Neuronal stem cell (in vitro differentiated cells): Measurements from ENCODE around the gene GCC1.

ENCODE experiments used
- DNase-seq: peaks from one replicate; pipeline ENCODE4 v3.0.0-alpha.2; 2013; ENCODE audit warnings: low spot score
- H2AFZ ChIP-seq: one replicate; pipeline ENCODE4 v1.6.1; 2013; ENCODE audit warnings: mild to moderate bottlenecking, low read length, inconsistent platforms
- H2AK5ac ChIP-seq: 2 replicates; pipeline ENCODE4 v1.6.1; 2013; ENCODE audit warnings: low read depth, mild to moderate bottlenecking, inconsistent platforms, low read length, moderate library complexity, mixed read lengths
- H2BK120ac ChIP-seq: 2 replicates; pipeline ENCODE4 v1.6.1; 2013; ENCODE audit warnings: low read depth, mild to moderate bottlenecking, inconsistent platforms, low read length, moderate library complexity, mixed read lengths
- H2BK12ac ChIP-seq: one replicate; pipeline ENCODE4 v1.6.1; 2013; ENCODE audit warnings: low read length, inconsistent platforms
- H2BK15ac ChIP-seq: 2 replicates; pipeline ENCODE4 v1.6.1; 2013; ENCODE audit warnings: mild to moderate bottlenecking, low read length, inconsistent platforms, mixed read lengths
- H2BK5ac ChIP-seq: one replicate; pipeline ENCODE4 v1.6.1; 2013; ENCODE audit warnings: inconsistent platforms, mild to moderate bottlenecking, low read length, moderate library complexity
- H3K14ac ChIP-seq: one replicate; pipeline ENCODE4 v1.6.1; 2013; ENCODE audit warnings: low read length, inconsistent platforms
- H3K18ac ChIP-seq: 2 replicates; pipeline ENCODE4 v1.6.1; 2013; ENCODE audit warnings: low read length, inconsistent platforms
- H3K23ac ChIP-seq: 2 replicates; pipeline ENCODE4 v1.6.1; 2013; ENCODE audit warnings: low read depth, mild to moderate bottlenecking, mixed read lengths, low read length, inconsistent platforms; ENCODE audit not compliant: poor library complexity
- H3K27ac ChIP-seq: replicated peaks from 3 replicates; pipeline ENCODE4 v1.5.1; 2013; ENCODE audit warnings: low read length, inconsistent platforms
- H3K27me3 ChIP-seq, 3 experiments: 2 replicates each; pipeline ENCODE4 v1.6.1; 2013; ENCODE audit warnings: low read length in 3 of 3, mild to moderate bottlenecking in 2 of 3, inconsistent platforms in 1 of 3, low read depth in 1 of 3, mixed read lengths in 1 of 3, moderate library complexity in 1 of 3; ENCODE audit not compliant: control insufficient read depth in 3 of 3, insufficient read depth in 3 of 3
- H3K36me3 ChIP-seq, 2 donors: replicated peaks in 1 of 2; 2 replicates each; pipeline ENCODE4 v1.6.1; 2013; ENCODE audit warnings: low read length in 2 of 2; ENCODE audit not compliant: control insufficient read depth in 2 of 2, insufficient read depth in 2 of 2
- H3K4ac ChIP-seq: 2 replicates; pipeline ENCODE4 v1.6.1; 2013; ENCODE audit warnings: inconsistent platforms, mild to moderate bottlenecking, low read length, moderate library complexity
- H3K4me1 ChIP-seq, 2 donors: 1 replicate in 1 of 2; 2 replicates in 1 of 2; pipeline ENCODE4 v1.6.1; 2013; ENCODE audit warnings: low read length in 2 of 2, low read depth in 1 of 2; ENCODE audit not compliant: control insufficient read depth in 2 of 2, insufficient read depth in 1 of 2
- H3K4me2 ChIP-seq: one replicate; pipeline ENCODE4 v1.6.1; 2013; ENCODE audit warnings: mild to moderate bottlenecking, low read length, inconsistent platforms; ENCODE audit not compliant: insufficient read depth, poor library complexity, severe bottlenecking
- H3K4me3 ChIP-seq, 2 donors: 2 replicates each; pipeline ENCODE4 v1.5.1; 2013; ENCODE audit warnings: low read length in 2 of 2, mild to moderate bottlenecking in 2 of 2, inconsistent platforms in 1 of 2, moderate library complexity in 1 of 2
- H3K79me1 ChIP-seq: one replicate; pipeline ENCODE4 v1.6.1; 2013; ENCODE audit warnings: low read depth, mild to moderate bottlenecking, inconsistent platforms, low read length, moderate library complexity
- H3K9ac ChIP-seq: one replicate; pipeline ENCODE4 v1.6.1; 2013; ENCODE audit warnings: mild to moderate bottlenecking, low read depth, low read length, inconsistent platforms; ENCODE audit not compliant: poor library complexity
- H3K9me3 ChIP-seq, 2 donors: replicated peaks in 1 of 2; 2 replicates each; pipeline versions ENCODE3 to v1.6.1; 2013; ENCODE audit warnings: low read length in 2 of 2, mild to moderate bottlenecking in 2 of 2, inconsistent platforms in 1 of 2, low read depth in 1 of 2, mixed read lengths in 1 of 2, moderate library complexity in 1 of 2; ENCODE audit not compliant: control insufficient read depth in 2 of 2, insufficient read depth in 1 of 2
- H4K8ac ChIP-seq: one replicate; pipeline ENCODE4 v1.6.1; 2013; ENCODE audit warnings: low read depth, mild to moderate bottlenecking, inconsistent platforms, low read length, moderate library complexity
- H4K91ac ChIP-seq: one replicate; pipeline ENCODE4 v1.6.1; 2013; ENCODE audit warnings: low read length, low read depth, mild to moderate bottlenecking, inconsistent platforms; ENCODE audit not compliant: poor library complexity
- WGBS, 2 donors: extraction: QIAGEN DNeasy Blood & Tissue Kit; methylation state at CpG; one replicate each; pipeline ENCODE4 v1.1.7; 2013; ENCODE audit warnings: missing lambda C conversion rate in 2 of 2, mixed read lengths in 1 of 2; ENCODE audit not compliant: insufficient read length in 2 of 2, insufficient replicate concordance in 1 of 2; ENCODE audit errors: extremely low coverage in 2 of 2; 5-methylcytosine and 5-hydroxymethylcytosine counted together

GCC1 gene

DNA sequence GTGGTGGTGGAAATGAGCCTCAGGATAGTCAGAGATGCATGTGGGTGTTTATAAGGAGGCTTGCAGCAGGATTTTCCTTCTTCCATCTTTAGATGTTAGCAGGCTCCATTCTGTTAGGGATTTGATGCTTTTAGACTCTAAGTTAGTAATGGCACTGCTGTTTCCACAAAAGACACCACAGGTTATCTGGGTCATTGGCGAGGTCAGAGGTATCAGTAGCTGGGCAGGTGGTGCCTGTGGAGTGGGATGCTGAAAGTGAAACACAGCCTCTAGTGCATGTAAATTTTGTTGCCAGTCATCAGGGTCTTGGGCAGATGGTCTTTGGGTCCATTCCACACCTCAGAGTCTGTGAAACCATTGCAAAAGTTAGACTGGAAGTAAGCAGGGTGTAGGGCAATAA, 33.4 kb upstream of the GCC1 start:
- no peak overlapping the region for H3K27ac ChIP-seq
- H3K4me1 ChIP-seq, result peaks cover 0 to 2% of the 10 kb centered on the region in 2 donors
- no peak overlapping the region for H4K91ac ChIP-seq
- no peak overlapping the region for H4K8ac ChIP-seq
- H2BK120ac ChIP-seq, result no peak overlapping the region
- H3K18ac ChIP-seq, result no peak overlapping the region
- no peaks in the 10 kb centered on the region for H3K36me3 ChIP-seq
- no peak overlapping the region for H3K14ac ChIP-seq
- H3K9ac ChIP-seq, result no peak overlapping the region
- H3K4me3 ChIP-seq, result no peak overlapping the region
- no peak for DNase-seq
- H2BK12ac ChIP-seq, result no peak overlapping the region
- peaks cover 2 to 78% (median 21%) of the 10 kb centered on the region in 3 experiments for H3K27me3 ChIP-seq
- H3K4me2 ChIP-seq, result no peak overlapping the region
- no peaks in the 10 kb centered on the region for H3K9me3 ChIP-seq
- no peak overlapping the region for H2AK5ac ChIP-seq
- WGBS, 2 donors, result no CpG with 5 or more reads among the region's 1 CpG
- H3K4ac ChIP-seq, result no peak overlapping the region
- no peak overlapping the region for H2AFZ ChIP-seq
- H3K23ac ChIP-seq, result no peak overlapping the region
- H2BK15ac ChIP-seq, result no peak overlapping the region
- H3K79me1 ChIP-seq, result no peaks in the 10 kb centered on the region
- H2BK5ac ChIP-seq, result no peak overlapping the region

DNA sequence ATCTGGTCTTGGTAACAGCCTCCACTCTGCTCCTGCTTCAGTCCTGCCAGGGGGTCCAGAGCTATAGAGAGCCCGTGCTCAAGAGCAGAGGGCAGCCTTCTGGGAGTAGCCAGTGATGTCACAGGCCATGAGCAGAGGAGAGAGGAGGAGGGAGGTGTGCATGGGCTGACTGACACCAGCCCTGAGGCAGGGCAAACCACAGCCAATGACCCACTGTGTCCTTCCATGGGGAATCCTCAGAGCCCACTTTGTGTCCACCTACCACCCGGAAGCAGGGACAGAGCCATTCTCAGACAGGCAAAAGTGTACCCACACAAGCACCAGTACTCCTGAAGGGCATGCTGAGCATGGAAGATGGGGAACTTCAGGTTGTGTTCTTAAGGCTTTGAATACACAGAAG, 32.6 kb upstream of the GCC1 start, which contains the start of gene PAX4:
Gene PAX4 (minus strand): TSS at position 101 of the 400 bp plus-strand sequence. CDS start 2,214 bp downstream, outside the sequence.
- no peak within 1 kb of the TSS for H3K4me3 ChIP-seq
- no peaks in the 10 kb centered on the region for H3K36me3 ChIP-seq
- H3K23ac ChIP-seq, result no peak within 1 kb of the TSS
- H4K91ac ChIP-seq, result no peak within 1 kb of the TSS
- H3K79me1 ChIP-seq, result no peaks in the 10 kb centered on the region
- H3K9ac ChIP-seq, result no peak within 1 kb of the TSS
- H3K9me3 ChIP-seq, result no peaks in the 10 kb centered on the region
- H2BK120ac ChIP-seq, result no peak within 1 kb of the TSS
- H2BK12ac ChIP-seq, result no peak within 1 kb of the TSS
- H3K4ac ChIP-seq, result no peak within 1 kb of the TSS
- DNase-seq, result no peak
- H2AFZ ChIP-seq, result no peak within 1 kb of the TSS
- H2BK5ac ChIP-seq, result no peak within 1 kb of the TSS
- H3K4me2 ChIP-seq, result no peak within 1 kb of the TSS
- no CpG with 5 or more reads among the region's 2 CpGs for WGBS, 2 donors
- peak within 1 kb of the TSS; percentile 9 for H2BK15ac ChIP-seq
- no peak within 1 kb of the TSS for H3K27ac ChIP-seq
- H2AK5ac ChIP-seq, result no peak within 1 kb of the TSS
- H3K27me3 ChIP-seq, result peaks cover 2 to 78% (median 21%) of the 10 kb centered on the region in 3 experiments
- peak within 1 kb of the TSS; percentile 61 for H3K18ac ChIP-seq
- peaks cover 0 to 2% of the 10 kb centered on the region in 2 donors for H3K4me1 ChIP-seq
- H4K8ac ChIP-seq, result no peak within 1 kb of the TSS
- peak within 1 kb of the TSS; percentile 9 for H3K14ac ChIP-seq

DNA sequence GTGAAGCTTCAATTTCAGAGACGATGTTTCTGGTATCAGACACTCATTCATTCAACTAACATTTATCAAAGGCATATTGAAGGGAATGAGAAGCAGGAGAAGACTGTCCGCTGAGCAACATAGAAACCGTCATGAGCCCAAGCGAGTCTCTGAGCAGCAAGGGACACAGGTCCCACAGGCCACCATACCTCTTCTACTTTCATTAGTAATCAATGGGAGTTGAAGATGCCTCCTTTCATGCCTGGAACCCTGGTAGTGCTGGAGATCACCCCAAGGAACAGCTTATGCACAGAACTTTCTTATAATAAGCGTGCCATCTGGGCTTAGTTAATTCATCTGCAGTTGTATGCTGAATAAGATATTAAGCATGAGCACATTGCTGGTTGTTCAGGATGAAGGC, 31.3 kb upstream of the GCC1 start:
- H4K91ac ChIP-seq, result no peak overlapping the region
- no peaks in the 10 kb centered on the region for H3K36me3 ChIP-seq
- H3K27me3 ChIP-seq, result peaks cover 2 to 67% (median 21%) of the 10 kb centered on the region in 3 experiments
- H2AK5ac ChIP-seq, result no peak overlapping the region
- no peak overlapping the region for H3K23ac ChIP-seq
- no peak overlapping the region for H2BK15ac ChIP-seq
- H3K4me2 ChIP-seq, result no peak overlapping the region
- no peak for DNase-seq
- H2BK5ac ChIP-seq, result no peak overlapping the region
- WGBS, 2 donors, result no CpG with 5 or more reads among the region's 5 CpGs
- no peak overlapping the region for H3K4me3 ChIP-seq
- H2BK120ac ChIP-seq, result no peak overlapping the region
- no peak overlapping the region for H4K8ac ChIP-seq
- no peak overlapping the region for H3K4ac ChIP-seq
- no peak overlapping the region for H2AFZ ChIP-seq
- H2BK12ac ChIP-seq, result no peak overlapping the region
- no peak overlapping the region for H3K18ac ChIP-seq
- no peak overlapping the region for H3K27ac ChIP-seq
- H3K9ac ChIP-seq, result no peak overlapping the region
- H3K9me3 ChIP-seq, result no peaks in the 10 kb centered on the region
- no peak overlapping the region for H3K14ac ChIP-seq
- H3K4me1 ChIP-seq, result peaks cover 0 to 2% of the 10 kb centered on the region in 2 donors
- no peaks in the 10 kb centered on the region for H3K79me1 ChIP-seq

GRCh38 chr7:127612263-127612662, 26.9 kb upstream of the GCC1 start:
- Histone ChIP-seq H3K18ac (no peak overlapping the region), H3K4me1 (no peaks in the 10 kb centered on the region), H3K23ac (no peak overlapping the region), H2BK120ac (no peak overlapping the region), H2BK15ac (no peak overlapping the region), H3K9ac (no peak overlapping the region), H3K79me1 (no peaks in the 10 kb centered on the region), H2AFZ (no peak overlapping the region), H3K9me3 (peaks cover 3 to 4% of the 10 kb centered on the region in 2 donors), H4K91ac (no peak overlapping the region), H3K4me3 (peak overlapping the region in 1 of 2 donors; percentile 43), H3K27me3 (peaks cover 0 to 23% (median 0%) of the 10 kb centered on the region in 3 experiments), H3K36me3 (no peaks in the 10 kb centered on the region), H2BK5ac (no peak overlapping the region), H2AK5ac (no peak overlapping the region), H3K27ac (no peak overlapping the region), H3K4ac (no peak overlapping the region), H3K14ac (no peak overlapping the region), H3K4me2 (no peak overlapping the region), H2BK12ac (no peak overlapping the region), H4K8ac (no peak overlapping the region)
- no CpG with 5 or more reads among the region's 1 CpG for WGBS, 2 donors
- DNase-seq, result no peak
